HG02981 (cell line): ENCODE measurements around the gene SCGB1C1.

Experiments
- ATAC-seq: cut with Tn5 transposase; IDR thresholded peaks from one replicate; pipeline ENCODE4 v1.9.1; 2021; ENCODE audit warnings: mild to moderate bottlenecking, moderate library complexity; ENCODE audit not compliant: unreplicated experiment

SCGB1C1 gene

DNA sequence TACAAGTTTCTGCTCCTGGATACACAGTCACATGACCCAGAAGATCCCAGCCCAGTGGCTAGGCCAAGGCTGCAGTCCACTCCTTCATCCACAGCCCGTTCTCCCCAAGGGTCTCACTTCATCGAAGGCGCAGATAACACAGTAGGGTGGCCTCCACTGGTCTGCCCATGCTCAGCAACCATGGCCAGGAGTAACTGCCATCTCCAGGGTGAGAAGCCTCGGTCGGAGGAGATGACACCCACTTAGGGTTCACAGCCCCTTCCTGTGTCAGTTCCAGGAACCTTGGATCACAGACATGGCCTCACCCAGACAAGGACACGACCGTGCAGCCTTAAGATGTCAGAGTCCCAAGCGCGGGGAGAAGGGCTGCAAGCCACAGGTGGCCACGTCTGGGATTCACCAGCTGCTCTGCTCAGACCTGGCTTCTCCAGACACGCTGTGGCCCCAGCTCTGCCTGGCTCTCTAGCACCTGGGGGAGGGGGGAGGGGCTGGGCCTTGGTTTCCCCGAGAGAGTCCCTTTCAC is 11.8 kb downstream of the SCGB1C1 start:
- no peak for ATAC-seq

DNA sequence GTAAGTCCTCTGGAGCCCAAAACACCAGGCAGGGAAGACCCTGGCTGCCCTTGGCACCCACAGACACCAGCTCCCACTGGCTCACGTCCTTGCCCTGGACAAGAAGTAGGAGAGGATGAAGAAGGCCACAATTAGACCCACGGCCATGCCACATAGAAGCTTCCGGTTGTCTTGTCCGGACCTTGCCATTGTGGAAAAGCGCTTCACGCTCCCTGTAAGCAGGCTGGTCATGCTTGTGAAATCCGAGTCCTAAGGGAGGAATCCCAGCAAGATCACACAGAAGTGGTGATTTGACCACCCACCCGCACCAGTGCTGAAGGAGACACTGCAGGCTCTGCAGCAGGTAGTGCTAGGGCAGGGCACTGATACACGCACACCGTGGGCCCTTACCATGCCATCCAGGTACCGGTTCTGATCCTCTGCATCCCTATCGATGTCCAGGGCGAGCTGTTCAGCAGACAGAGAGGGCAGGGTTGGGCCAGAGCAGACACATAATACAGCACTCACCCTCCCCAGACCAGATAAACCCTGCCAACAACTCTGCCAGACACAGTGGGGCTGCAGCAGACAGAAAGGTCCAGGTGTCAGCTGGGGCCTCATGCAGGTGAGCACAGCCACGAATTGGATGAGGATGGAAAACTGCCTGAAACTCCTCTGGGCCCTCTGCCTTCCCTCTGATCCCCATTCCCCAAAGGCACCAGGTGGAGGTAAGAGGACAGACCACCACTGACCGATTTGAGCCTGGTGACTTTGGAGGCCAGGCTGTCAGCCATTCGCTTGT is 12.5 kb downstream of the SCGB1C1 start:
- ATAC-seq = no peak

DNA sequence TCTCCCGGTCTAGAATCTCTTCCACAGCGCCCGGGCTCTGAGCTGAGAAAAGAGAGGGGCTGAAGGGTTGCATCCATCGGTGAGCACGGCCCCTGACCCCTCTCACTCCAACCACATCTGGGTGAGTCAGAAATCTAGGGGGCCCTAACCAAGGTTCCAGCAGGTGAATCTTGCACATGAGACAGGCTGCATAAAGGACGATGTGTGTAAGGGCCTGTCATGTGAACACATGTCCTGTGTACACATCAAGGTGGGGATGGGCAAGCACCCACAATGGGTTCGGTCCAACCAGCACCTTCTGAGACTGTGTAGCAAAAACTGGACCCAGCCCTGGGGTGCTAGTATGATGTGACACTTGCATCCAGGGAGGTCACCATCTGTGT is 13.1 kb downstream of the SCGB1C1 start:
- no peak for ATAC-seq

DNA sequence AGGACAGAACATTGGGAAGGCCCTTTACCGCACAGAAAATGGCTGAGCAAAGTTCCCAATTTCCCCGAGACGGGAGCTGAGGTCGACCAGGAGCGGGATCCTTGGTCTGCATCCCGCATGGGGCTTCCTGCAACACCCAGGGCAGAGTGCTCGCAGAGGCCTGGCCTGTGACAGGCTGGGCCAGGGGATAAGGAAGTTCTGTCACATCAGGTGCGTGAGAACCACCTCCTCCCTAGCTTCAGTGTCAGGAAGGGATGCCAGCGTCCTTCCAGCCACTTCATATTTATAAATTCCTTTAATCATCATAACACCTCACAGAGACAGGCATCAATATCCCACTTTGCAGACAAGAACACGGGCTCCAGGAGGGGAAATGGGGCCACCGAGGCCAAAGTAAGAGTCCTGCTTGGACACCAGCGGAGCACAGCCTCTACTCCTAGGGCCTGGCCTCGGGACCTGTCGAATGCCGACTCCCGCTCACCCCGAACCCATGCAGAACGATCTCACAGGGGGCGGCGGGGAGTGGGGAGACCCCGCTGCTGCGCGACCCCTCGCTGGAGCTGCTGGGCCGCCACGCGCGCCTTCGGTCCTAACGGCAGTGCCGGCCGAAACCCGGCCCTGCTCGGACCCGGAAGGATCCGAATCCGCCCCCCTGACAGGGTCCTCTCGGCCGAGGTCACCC is 13.8 kb downstream of the SCGB1C1 start:
- peak; percentile 12 for ATAC-seq

DNA sequence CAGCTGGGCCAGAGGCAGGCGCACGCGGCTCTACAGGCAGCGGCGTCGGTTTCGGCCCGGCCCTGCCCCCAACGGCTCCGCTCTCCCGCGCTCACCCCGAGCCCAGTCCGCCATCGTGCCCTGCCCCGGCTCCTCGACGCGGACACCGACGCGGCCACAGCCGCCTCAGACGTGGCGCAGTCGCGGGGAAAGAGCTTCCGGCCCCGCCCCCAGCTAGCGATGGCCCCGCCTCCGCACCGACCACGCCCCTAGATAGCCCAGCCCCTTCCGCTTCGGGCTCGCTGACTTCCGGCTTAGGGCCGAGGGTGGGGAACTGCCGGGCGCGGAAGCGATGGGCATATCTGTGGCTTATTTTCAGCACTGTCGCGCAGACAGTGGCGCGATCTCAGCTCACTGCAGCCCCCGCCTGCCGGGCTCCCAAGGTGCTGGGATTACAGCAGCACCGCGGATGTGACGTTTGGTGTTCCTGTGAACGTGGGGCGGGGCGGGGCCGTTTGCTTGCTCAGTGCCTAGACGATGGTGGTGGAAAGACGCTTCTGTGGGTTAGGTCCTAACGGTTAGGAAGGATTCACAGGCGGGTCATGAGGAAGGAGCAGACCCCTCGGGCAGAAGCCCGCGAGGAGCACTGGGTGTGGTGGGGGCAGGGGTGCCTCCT is 14.5 kb downstream of the SCGB1C1 start, which contains the start of the genes BET1L and RIC8A:
BET1L (minus strand) TSS at position 192 of the 655 bp plus-strand sequence; CDS start at position 114, 78 bp downstream.
RIC8A (plus strand) TSS at position 501 of the 655 bp plus-strand sequence. CDS start 1,147 bp downstream, outside the sequence.
- peak; percentile 73 for ATAC-seq

DNA sequence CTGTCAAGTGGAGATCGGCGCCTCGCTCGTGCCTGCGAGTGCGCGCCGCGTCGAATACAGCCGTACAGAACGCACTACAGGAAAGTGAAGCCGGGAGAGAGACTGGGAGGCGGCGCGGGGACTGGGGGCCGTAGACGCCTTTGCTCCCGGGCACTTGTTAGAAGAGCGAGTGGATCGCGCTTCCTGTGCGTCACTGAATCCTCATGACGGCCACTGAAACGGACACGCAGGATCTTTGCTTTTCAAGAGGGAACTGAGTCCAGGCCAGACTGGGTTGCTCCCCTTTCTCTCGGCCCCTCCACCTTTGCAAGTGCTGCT is 14.9 kb downstream of the SCGB1C1 start:
- no peak for ATAC-seq

DNA sequence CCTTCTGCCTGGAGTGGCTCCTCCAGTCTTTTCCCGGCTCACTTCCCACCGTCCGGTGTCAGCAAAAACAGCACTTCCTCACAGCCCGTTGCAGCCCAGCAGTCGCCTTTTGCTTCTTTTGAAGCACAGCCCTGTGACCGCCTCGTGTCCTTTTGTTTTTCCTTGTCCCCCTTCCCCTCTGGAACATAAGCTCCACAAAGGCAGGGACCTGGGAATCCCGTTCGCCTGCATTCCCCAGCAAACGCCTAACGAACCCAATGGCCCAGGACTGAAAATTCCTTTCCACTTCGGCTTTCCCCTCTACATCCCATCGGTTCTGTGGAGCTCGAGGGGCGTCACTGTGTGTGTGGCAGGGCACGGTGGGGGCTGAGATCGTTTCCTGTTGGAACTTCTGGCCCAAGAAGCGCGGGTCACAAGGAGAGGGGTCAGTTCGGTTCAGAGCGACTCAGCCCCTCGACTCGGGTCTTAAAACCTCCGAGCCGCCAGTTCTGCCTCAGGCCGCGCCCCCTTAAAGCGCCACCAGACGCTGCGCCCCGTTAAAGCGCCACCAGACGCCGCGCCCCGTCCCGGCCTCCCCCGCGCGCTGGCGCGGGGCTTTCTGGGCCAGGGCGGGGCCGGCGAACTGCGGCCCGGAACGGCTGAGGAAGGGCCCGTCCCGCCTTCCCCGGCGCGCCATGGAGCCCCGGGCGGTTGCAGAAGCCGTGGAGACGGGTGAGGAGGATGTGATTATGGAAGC is 15.5 kb downstream of the SCGB1C1 start:
- peak; percentile 37 for ATAC-seq

DNA sequence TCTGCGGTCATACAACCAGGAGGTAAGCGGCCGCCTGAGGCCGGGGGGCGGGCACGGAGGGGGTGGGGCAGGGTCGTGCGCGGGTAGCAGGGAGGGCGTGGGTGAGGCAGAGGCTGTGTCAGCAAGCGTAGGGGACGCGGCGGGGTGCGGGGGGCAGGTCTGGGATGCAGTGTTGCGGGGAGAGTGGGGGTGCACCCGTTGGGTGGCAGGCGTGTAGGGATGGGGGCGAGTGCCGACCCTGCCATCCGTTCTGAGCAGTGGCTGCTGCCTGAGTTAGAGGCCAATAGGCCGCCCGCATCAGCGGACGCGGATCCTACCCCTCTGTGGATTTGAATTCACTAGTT is 16.0 kb downstream of the SCGB1C1 start:
- no peak for ATAC-seq

DNA sequence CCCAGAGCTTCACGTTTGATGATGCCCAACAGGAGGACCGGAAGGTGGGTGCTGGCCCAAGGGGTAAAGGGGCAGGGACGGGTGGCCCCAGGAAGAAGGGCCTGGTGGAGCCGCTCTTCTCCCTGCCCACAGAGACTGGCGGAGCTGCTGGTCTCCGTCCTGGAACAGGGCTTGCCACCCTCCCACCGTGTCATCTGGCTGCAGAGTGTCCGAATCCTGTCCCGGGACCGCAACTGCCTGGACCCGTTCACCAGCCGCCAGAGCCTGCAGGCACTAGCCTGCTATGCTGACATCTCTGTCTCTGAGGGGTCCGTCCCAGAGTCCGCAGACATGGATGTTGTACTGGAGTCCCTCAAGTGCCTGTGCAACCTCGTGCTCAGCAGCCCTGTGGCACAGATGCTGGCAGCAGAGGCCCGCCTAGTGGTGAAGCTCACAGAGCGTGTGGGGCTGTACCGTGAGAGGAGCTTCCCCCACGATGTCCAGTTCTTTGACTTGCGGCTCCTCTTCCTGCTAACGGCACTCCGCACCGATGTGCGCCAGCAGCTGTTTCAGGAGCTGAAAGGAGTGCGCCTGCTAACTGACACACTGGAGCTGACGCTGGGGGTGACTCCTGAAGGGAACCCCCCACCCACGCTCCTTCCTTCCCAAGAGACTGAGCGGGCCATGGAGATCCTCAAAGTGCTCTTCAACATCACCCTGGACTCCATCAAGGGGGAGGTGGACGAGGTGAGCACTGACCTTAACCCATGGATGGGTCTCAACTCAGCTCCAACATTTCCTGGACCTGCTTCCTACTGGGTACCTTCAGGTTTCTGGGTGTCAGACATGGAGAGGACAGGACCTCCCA is 16.6 kb downstream of the SCGB1C1 start:
- no peak for ATAC-seq

DNA sequence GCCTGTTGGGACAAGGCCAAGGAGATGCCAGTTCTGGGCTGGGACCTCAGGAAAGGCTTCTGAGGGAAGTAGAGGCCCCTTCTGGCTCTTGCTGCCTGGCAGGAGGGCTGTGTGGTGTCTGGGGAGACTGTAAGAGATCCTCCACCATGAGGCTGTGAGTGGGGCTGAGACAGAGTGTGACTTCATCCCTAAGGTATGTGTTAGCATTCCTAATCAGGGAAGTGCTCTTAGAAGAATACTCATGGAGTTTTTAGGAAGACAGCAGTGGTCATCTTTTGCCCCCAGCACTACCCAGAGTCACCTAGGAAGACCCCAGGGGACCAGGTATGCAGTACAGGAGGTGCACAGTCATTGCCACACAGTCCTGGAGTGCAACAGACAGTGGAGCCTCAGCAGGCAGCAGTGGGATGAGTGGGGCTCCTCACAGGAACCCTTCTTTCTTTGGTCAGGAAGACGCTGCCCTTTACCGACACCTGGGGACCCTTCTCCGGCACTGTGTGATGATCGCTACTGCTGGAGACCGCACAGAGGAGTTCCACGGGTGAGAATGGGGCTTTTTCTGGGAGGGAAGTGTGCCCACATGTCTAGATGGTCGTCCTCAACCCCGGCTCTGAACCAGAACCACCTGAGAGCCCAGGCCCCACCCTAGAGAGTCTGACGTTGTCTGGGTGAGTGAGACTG is 17.4 kb downstream of the SCGB1C1 start:
- no peak for ATAC-seq

DNA sequence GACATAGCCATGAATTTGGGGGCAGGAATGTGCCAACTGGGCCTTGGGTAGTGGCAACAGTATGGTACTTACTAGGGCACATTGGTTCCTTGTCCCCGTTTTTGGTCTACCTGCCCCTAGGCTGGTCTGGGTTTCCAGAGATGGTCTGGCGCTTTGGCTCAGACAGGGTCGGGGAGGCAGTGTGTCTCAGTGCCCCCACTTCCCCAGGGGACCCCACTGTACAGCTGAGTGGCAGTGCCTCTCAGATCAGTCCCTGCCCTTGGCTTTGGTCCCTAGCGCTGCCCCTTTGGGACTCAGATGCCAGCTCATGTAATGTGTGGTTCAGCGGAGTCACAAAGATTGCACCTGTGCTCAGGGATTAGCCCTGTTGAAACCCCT is 17.9 kb downstream of the SCGB1C1 start:
- ATAC-seq = no peak

DNA sequence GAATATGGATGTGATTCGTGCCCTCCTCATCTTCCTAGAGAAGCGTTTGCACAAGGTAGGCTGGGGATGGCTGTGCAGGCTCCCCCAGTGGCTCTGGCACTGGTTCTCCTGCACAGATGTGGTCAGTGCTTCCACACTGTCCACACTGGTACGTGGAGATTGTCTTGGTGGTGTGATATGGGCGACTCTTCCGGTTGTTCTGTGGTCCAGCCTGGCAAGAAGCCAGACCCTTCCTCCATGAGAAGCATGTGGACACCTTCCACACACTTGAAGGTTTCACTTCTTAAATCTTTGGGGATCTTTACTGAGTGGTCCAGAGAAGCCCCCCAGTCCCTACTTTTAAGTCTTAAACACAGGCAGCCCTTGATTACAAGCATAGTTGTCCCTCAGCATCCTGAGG is 18.4 kb downstream of the SCGB1C1 start:
- no peak for ATAC-seq

DNA sequence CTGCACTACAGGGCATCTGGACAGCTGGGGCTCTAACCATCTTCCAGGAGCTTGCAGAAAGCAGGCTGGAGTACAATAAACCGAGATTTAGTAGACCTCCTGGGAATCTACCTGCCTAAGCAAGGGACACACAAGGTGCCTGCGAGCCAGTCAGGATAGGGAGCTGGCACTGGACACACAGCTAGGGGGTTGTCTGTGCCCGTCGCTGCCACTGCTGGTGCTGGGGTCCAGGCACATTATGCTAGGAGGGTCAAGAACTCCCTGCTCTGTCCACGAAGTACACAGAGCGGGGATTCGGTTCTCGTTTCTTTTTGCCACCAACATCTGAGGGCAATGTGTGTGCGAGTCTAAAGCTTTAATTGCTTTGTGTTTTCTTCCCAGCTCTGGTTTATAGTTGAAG is 18.9 kb downstream of the SCGB1C1 start:
- ATAC-seq = no peak

DNA sequence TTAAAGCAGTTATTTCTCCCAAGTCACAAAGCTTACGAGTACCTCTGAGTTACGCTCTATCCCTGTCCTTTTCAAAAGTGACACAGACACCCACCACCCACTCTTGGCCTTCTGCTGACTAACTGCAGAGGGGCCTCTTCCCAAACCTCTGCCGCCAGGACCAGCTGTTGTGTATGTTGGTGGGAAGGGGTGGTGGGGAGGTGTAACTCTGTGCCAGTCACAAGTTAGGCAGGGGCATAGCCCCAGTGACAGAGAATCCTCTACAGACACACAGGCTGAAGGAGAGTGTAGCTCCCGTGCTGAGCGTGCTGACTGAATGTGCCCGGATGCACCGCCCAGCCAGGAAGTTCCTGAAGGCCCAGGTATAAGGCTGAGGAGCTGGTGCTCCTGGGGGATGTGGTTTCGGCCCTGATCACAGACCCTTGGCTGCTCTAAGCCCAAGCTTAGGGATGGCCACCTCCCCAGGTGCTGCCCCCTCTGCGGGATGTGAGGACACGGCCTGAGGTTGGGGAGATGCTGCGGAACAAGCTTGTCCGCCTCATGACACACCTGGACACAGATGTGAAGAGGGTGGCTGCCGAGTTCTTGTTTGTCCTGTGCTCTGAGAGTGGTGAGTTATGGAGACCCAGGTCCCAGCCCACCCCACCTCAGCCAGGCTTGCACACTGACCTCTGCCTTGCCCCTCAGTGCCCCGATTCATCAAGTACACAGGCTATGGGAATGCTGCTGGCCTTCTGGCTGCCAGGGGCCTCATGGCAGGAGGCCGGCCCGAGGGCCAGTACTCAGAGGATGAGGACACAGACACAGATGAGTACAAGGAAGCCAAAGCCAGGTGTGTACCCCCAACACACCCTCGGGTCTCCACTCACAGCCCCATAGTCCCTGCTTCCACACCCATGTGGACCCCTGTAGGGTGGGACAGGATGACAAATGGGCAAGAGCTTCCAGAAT is 19.5 kb downstream of the SCGB1C1 start:
- no peak for ATAC-seq

DNA sequence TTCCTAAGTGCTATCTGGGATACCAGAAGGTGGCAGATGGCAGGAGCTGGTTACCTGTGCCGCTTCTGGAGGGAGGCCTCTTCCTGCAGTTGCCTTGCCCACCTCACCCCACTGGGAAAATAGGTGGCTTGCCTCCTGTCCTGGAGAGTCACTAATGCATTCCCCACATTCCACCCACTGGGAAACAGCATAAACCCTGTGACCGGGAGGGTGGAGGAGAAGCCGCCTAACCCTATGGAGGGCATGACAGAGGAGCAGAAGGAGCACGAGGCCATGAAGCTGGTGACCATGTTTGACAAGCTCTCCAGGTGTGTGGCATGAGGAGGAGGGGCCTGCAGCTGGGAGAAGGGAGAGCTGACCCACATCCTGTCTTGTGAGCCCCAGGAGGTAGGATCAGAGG is 20.2 kb downstream of the SCGB1C1 start:
- ATAC-seq = no peak

DNA sequence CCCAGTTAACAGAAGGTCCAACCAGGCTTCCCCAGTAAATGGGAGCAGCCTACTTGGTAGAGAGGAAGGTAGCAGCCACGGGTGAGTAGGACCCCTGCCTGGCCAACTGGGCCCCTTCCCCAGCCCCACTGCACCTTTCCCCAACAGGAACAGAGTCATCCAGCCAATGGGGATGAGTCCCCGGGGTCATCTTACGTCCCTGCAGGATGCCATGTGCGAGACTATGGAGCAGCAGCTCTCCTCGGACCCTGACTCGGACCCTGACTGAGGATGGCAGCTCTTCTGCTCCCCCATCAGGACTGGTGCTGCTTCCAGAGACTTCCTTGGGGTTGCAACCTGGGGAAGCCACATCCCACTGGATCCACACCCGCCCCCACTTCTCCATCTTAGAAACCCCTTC is 21.2 kb downstream of the SCGB1C1 start:
- ATAC-seq = no peak

DNA sequence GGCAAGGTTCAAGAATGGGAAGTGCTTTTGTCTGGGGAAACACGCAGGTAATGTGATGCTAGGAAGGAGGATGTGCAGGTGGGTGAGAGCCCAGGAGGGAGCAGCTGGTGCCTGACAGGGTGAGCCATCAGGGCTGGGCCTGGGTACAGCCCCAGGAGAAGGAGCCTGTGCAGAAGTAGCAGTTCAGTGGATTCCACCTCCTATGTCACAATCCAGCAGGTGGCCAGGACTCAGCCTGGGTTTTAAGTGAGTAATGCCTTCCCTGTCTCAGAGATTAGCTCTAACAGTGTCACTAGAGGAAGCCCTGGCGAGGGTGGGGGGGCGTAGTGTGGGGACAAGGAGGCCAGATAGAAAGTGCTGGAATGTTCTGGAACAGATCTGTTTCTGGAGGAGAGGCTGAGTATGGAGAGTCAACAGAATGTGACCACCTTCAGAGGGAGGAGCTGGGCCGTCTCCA is 22.7 kb downstream of the SCGB1C1 start:
- no peak for ATAC-seq
